ENCODE measurements around the gene SHISA7. TPM values are rescaled to one million over a fixed set of nuclear protein-coding genes. Genes with fewer than 3 reads are reported as not detected.

The SHISA7 gene
- polyA plus RNA-seq, 1 of the 3 experiments (the other 2 are of a cell fraction), result 0.02 TPM

DNA sequence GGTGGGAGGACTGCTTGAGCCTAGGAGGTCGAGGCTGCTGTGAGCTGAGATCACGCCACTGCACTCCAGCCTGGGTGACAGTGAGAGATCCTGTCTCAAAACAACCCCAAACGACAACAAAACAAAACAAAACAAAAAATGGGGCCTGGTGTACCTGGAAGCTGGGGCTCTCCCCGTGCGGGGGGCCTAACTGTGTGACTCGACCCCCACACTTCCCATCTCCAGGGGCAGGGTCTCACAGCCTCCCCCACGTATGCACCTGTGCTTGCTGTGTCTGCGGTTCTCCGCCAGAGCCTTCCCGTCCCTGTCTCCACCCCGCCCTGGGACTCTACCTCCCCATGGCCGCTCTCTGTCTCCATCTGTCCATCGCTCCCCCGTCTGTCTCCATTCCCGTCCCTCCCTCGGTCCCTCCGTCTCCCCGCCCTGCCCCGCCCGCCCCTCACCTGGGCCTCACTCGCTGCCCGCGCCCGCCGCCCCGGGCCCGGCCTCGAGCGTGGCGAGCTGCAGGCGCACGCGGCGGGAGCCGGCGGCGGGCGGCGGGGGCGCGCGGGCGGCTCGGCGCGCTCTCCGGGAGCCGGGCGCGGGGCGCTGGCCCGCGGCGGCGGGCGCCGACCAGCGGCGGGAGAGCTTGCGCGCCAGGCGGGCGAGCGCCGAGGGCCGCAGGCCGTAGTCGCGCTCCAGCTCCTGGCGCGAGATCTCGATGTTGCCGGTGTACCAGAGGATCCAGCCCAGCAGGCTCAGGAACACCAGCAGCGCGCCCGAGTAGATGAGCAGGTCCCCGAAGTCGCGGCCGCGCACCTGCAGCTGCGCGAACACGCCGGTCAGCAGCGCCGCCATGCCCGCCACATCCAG lies 59.6 kb downstream of the SHISA7 start:
- Histone ChIP-seq H3K79me2 (ENCODE audit: insufficient read depth) (peaks cover 27% of the 10 kb centered on the region), H3K27ac (ENCODE audit: low read depth in 2 of 2, low read length in 1 of 2) (peak overlapping the region in 1 of 2 experiments; percentile 98; a peak in 2 of 4 replicates), H2AFZ (ENCODE audit: low read depth) (no peak overlapping the region), H4K20me1 (ENCODE audit: insufficient read depth) (peaks cover 26% of the 10 kb centered on the region), H3K9me3 (no peaks in the 10 kb centered on the region), H3K36me3 (replicated peaks in 1 of 2; ENCODE audit: control insufficient read depth in 1 of 2, insufficient read depth in 2 of 2, low read length in 1 of 2) (peaks cover 17 to 25% of the 10 kb centered on the region in 2 experiments), H3K4me2 (peak overlapping the region; percentile 59), H3K27me3 (ENCODE audit: insufficient read depth) (no peaks in the 10 kb centered on the region), H3K9ac (no peak overlapping the region), H3K4me3 (ENCODE audit: low read depth in 2 of 2, low read length in 1 of 2) (peak overlapping the region in 1 of 2 experiments; percentile 86; a peak in 2 of 4 replicates), H3K4me1 (ENCODE audit: control insufficient read depth in 1 of 2, insufficient read depth in 2 of 2, low read depth in 1 of 2, low read length in 1 of 2) (peaks cover 15 to 38% of the 10 kb centered on the region in 2 experiments; a peak in 3 of 4 replicates), H3K9me2 (no peaks in the 10 kb centered on the region), H3F3A (replicated peaks; ENCODE audit: insufficient read depth) (peaks cover 9% of the 10 kb centered on the region)
- WGBS (ENCODE audit: low lambda C conversion rate), result 25% methylated on average over 33 of the region's 88 CpGs
- CTCF ChIA-PET, result interaction anchor here (0.6 to 2.9 kb wide), 26 partner anchors 10 to 271 kb away, joined by 3 to 33 read pairs (median 4); partner anchors contain the start of genes DNAAF3, IL11 and KMT5C
- DNase-seq, result peak; percentile 88
- POLR2A ChIA-PET, result interaction anchor here (0.6 to 1.9 kb wide), 9 partner anchors 15 to 167 kb away, joined by 3 to 12 read pairs (median 3); partner anchors contain the start of genes KMT5C, UBE2S and ZNF628
- TF ChIP-seq CHD2 (IDR thresholded peaks at IDR 0.05; ENCODE audit: low read length, partially characterized antibody), result peak; percentile 62
- TF ChIP-seq, protein P1, sequence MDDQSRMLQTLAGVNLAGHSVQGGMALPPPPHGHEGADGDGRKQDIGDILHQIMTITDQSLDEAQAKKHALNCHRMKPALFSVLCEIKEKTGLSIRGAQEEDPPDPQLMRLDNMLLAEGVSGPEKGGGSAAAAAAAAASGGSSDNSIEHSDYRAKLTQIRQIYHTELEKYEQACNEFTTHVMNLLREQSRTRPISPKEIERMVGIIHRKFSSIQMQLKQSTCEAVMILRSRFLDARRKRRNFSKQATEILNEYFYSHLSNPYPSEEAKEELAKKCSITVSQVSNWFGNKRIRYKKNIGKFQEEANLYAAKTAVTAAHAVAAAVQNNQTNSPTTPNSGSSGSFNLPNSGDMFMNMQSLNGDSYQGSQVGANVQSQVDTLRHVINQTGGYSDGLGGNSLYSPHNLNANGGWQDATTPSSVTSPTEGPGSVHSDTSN (IDR thresholded peaks at IDR 0.05), result no peak
- TF ChIP-seq, protein P2, sequence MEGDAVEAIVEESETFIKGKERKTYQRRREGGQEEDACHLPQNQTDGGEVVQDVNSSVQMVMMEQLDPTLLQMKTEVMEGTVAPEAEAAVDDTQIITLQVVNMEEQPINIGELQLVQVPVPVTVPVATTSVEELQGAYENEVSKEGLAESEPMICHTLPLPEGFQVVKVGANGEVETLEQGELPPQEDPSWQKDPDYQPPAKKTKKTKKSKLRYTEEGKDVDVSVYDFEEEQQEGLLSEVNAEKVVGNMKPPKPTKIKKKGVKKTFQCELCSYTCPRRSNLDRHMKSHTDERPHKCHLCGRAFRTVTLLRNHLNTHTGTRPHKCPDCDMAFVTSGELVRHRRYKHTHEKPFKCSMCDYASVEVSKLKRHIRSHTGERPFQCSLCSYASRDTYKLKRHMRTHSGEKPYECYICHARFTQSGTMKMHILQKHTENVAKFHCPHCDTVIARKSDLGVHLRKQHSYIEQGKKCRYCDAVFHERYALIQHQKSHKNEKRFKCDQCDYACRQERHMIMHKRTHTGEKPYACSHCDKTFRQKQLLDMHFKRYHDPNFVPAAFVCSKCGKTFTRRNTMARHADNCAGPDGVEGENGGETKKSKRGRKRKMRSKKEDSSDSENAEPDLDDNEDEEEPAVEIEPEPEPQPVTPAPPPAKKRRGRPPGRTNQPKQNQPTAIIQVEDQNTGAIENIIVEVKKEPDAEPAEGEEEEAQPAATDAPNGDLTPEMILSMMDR (IDR thresholded peaks at IDR 0.05), result peak; percentile 16; the same call in 1 of the 2 replicates
- TF ChIP-seq SMC3 (IDR thresholded peaks at IDR 0.05; ENCODE audit: low read depth, low read length), result peak; percentile 36
- TF ChIP-seq EZH2phosphoT487 (IDR thresholded peaks at IDR 0.05; ENCODE audit: borderline replicate concordance, low read depth), result no peak
- TF ChIP-seq GATA2 (CRISPR knock-in tag; IDR thresholded peaks at IDR 0.05), result no peak
- TF ChIP-seq SIN3A (IDR thresholded peaks at IDR 0.05; ENCODE audit: borderline replicate concordance, low read depth, low read length), result no peak
- no peak for TF ChIP-seq MEF2A (IDR thresholded peaks at IDR 0.05; ENCODE audit: borderline replicate concordance, low read depth)
- TF ChIP-seq TEAD4 (IDR thresholded peaks at IDR 0.05; ENCODE audit: borderline replicate concordance, insufficient read depth), result no peak
- no peak for TF ChIP-seq YY1 (IDR thresholded peaks at IDR 0.05; ENCODE audit: low read depth)
- TF ChIP-seq, protein P3, sequence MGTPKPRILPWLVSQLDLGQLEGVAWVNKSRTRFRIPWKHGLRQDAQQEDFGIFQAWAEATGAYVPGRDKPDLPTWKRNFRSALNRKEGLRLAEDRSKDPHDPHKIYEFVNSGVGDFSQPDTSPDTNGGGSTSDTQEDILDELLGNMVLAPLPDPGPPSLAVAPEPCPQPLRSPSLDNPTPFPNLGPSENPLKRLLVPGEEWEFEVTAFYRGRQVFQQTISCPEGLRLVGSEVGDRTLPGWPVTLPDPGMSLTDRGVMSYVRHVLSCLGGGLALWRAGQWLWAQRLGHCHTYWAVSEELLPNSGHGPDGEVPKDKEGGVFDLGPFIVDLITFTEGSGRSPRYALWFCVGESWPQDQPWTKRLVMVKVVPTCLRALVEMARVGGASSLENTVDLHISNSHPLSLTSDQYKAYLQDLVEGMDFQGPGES (IDR thresholded peaks at IDR 0.05; ENCODE audit: low read depth, low read length), result no peak
- no peak for TF ChIP-seq ELF1 (IDR thresholded peaks at IDR 0.05)
- TF ChIP-seq RCOR1 (IDR thresholded peaks at IDR 0.05; ENCODE audit: low read length), result no peak
- TF ChIP-seq, protein P4, sequence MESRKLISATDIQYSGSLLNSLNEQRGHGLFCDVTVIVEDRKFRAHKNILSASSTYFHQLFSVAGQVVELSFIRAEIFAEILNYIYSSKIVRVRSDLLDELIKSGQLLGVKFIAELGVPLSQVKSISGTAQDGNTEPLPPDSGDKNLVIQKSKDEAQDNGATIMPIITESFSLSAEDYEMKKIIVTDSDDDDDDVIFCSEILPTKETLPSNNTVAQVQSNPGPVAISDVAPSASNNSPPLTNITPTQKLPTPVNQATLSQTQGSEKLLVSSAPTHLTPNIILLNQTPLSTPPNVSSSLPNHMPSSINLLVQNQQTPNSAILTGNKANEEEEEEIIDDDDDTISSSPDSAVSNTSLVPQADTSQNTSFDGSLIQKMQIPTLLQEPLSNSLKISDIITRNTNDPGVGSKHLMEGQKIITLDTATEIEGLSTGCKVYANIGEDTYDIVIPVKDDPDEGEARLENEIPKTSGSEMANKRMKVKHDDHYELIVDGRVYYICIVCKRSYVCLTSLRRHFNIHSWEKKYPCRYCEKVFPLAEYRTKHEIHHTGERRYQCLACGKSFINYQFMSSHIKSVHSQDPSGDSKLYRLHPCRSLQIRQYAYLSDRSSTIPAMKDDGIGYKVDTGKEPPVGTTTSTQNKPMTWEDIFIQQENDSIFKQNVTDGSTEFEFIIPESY (IDR thresholded peaks at IDR 0.05; ENCODE audit: borderline replicate concordance, low read depth), result no peak
- TF ChIP-seq FOSL2 (IDR thresholded peaks at IDR 0.05; ENCODE audit: borderline replicate concordance, low read depth), result no peak
- no peak for TF ChIP-seq FOXM1 (IDR thresholded peaks at IDR 0.05; ENCODE audit: low read depth)
- no peak for TF ChIP-seq RFX5 (IDR thresholded peaks at IDR 0.05; ENCODE audit: low read length)
- TF ChIP-seq MXI1 (IDR thresholded peaks at IDR 0.05; ENCODE audit: low read depth, low read length), result no peak
- TF ChIP-seq, protein P5, sequence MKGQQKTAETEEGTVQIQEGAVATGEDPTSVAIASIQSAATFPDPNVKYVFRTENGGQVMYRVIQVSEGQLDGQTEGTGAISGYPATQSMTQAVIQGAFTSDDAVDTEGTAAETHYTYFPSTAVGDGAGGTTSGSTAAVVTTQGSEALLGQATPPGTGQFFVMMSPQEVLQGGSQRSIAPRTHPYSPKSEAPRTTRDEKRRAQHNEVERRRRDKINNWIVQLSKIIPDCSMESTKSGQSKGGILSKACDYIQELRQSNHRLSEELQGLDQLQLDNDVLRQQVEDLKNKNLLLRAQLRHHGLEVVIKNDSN (IDR thresholded peaks at IDR 0.05; ENCODE audit: borderline replicate concordance, low read depth), result no peak
- no peak for TF ChIP-seq GABPA (IDR thresholded peaks at IDR 0.05; ENCODE audit: low read depth)
- no peak for TF ChIP-seq NRF1 (IDR thresholded peaks at IDR 0.05; ENCODE audit: low read depth, low read length)
- no peak for TF ChIP-seq RXRA (IDR thresholded peaks at IDR 0.05; ENCODE audit: borderline replicate concordance, low read depth)
- peak; percentile 38 for TF ChIP-seq RAD21 (IDR thresholded peaks at IDR 0.05; ENCODE audit: low read length)
- TF ChIP-seq JUND (IDR thresholded peaks at IDR 0.05), result no peak
- TF ChIP-seq, protein P6, sequence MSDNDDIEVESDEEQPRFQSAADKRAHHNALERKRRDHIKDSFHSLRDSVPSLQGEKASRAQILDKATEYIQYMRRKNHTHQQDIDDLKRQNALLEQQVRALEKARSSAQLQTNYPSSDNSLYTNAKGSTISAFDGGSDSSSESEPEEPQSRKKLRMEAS (IDR thresholded peaks at IDR 0.05; ENCODE audit: low read depth), result peak; percentile 45; the same call in 1 of the 2 replicates
- TF ChIP-seq TAF1 (IDR thresholded peaks at IDR 0.05; ENCODE audit: borderline replicate concordance, low read depth, low read length), result no peak
- no peak for TF ChIP-seq FOXJ3 (CRISPR knock-in tag; IDR thresholded peaks at IDR 0.05)
